ENCODE data around the gene MAPK9.
"Not testable (repeated sequence)": the region's sequence is repeated elsewhere in the genome, so short reads cannot be mapped to it uniquely, and the experiment has no call there.

The MAPK9 gene

DNA sequence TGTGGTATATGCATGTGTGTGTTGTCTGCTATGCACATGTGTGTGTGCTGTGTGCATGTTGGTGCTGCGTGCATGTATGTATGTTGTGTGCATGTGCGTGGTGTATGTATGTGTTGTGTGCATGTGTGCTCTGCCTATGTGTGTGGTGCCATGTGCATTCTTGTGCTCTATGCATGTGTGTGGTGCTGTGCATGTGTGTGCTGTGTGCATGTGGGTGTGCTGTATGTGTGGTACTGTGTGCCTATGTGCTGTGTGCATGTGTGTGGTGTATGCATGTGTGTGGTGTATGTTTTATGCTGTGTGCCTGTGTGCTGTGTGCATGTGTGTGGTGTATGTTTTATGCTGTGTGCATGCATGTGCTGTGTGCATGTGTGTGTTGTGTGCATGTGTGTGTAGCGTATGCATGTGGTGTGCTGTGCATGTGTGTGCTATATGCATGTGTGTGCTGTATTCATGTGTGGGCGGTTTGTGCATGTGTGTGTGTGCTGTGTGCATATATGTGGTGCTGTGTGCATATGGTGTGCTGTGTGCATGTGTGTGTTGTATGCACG, 78.2 kb downstream of the MAPK9 start:
- TF ChIP-seq, protein P1, sequence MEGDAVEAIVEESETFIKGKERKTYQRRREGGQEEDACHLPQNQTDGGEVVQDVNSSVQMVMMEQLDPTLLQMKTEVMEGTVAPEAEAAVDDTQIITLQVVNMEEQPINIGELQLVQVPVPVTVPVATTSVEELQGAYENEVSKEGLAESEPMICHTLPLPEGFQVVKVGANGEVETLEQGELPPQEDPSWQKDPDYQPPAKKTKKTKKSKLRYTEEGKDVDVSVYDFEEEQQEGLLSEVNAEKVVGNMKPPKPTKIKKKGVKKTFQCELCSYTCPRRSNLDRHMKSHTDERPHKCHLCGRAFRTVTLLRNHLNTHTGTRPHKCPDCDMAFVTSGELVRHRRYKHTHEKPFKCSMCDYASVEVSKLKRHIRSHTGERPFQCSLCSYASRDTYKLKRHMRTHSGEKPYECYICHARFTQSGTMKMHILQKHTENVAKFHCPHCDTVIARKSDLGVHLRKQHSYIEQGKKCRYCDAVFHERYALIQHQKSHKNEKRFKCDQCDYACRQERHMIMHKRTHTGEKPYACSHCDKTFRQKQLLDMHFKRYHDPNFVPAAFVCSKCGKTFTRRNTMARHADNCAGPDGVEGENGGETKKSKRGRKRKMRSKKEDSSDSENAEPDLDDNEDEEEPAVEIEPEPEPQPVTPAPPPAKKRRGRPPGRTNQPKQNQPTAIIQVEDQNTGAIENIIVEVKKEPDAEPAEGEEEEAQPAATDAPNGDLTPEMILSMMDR (IDR thresholded peaks at IDR 0.05; ENCODE audit: low read depth, low read length), result no peak
- TF ChIP-seq POLR2A (IDR thresholded peaks at IDR 0.05; ENCODE audit: extremely low read depth, insufficient read length), result no peak
- no peak for TF ChIP-seq MYC (IDR thresholded peaks at IDR 0.05; ENCODE audit: low read depth, low read length)
- no peak for TF ChIP-seq MAX (IDR thresholded peaks at IDR 0.05; ENCODE audit: low read depth, low read length)
- H3K4me3 ChIP-seq (ENCODE audit: low read depth, low read length), result no peak overlapping the region
- no peak for DNase-seq (ENCODE audit: low read depth)

- TF ChIP-seq MYC (IDR thresholded peaks at IDR 0.05; ENCODE audit: low read depth, low read length), result no peak
- TF ChIP-seq, protein P1 (IDR thresholded peaks at IDR 0.05; ENCODE audit: low read depth, low read length), result no peak
- no peak for TF ChIP-seq POLR2A (IDR thresholded peaks at IDR 0.05; ENCODE audit: extremely low read depth, insufficient read length)
- no peak for TF ChIP-seq MAX (IDR thresholded peaks at IDR 0.05; ENCODE audit: low read depth, low read length)
- DNase-seq (ENCODE audit: low read depth), result no peak
- no peak overlapping the region for H3K4me3 ChIP-seq (ENCODE audit: low read depth, low read length)
These were observed 78.7 kb downstream of the MAPK9 start for GRCh38 chr5:180213256-180213600.

GRCh38 chr5:180212363-180213255, 79.3 kb downstream of the MAPK9 start:
- no peak for DNase-seq (ENCODE audit: low read depth)
- TF ChIP-seq POLR2A (IDR thresholded peaks at IDR 0.05; ENCODE audit: extremely low read depth, insufficient read length), result no peak
- TF ChIP-seq, protein P1 (IDR thresholded peaks at IDR 0.05; ENCODE audit: low read depth, low read length), result no peak
- no peak for TF ChIP-seq MAX (IDR thresholded peaks at IDR 0.05; ENCODE audit: low read depth, low read length)
- no peak for TF ChIP-seq MYC (IDR thresholded peaks at IDR 0.05; ENCODE audit: low read depth, low read length)

DNA sequence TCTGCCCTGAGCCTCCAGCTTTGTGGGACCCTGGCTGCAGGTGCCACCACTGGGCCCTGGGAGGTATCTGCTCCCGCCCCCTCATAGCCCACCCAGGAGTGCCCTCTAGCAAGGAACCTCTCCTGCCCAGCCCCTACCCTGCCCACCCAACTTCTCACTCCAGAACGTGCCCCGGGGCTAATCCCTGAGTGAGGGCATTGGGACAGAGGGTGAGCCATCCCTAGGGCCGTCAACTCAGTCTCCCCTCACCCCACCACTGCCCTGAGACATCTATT, 80.2 kb downstream of the MAPK9 start:
- H3K4me3 ChIP-seq (ENCODE audit: low read depth, low read length), result no peak overlapping the region
- TF ChIP-seq MAX (IDR thresholded peaks at IDR 0.05; ENCODE audit: low read depth, low read length) (no peak), POLR2A (IDR thresholded peaks at IDR 0.05; ENCODE audit: extremely low read depth, insufficient read length) (no peak), MYC (IDR thresholded peaks at IDR 0.05; ENCODE audit: low read depth, low read length) (no peak)
- TF ChIP-seq, protein P1 (IDR thresholded peaks at IDR 0.05; ENCODE audit: low read depth, low read length), result no peak
- DNase-seq (ENCODE audit: low read depth), result no peak

More at GRCh38 chr5:180212363-180213255, 79.3 kb downstream of the MAPK9 start:
- H3K4me3 ChIP-seq (ENCODE audit: low read depth, low read length), result no peak overlapping the region

- DNase-seq (ENCODE audit: low read depth), result no peak
- no peak overlapping the region for H3K4me3 ChIP-seq (ENCODE audit: low read depth, low read length)
- TF ChIP-seq POLR2A (IDR thresholded peaks at IDR 0.05; ENCODE audit: extremely low read depth, insufficient read length) (no peak), MAX (IDR thresholded peaks at IDR 0.05; ENCODE audit: low read depth, low read length) (no peak)
- TF ChIP-seq, protein P1 (IDR thresholded peaks at IDR 0.05; ENCODE audit: low read depth, low read length), result no peak
These were observed 80.7 kb downstream of the MAPK9 start for GRCh38 chr5:180210961-180211760.

DNA sequence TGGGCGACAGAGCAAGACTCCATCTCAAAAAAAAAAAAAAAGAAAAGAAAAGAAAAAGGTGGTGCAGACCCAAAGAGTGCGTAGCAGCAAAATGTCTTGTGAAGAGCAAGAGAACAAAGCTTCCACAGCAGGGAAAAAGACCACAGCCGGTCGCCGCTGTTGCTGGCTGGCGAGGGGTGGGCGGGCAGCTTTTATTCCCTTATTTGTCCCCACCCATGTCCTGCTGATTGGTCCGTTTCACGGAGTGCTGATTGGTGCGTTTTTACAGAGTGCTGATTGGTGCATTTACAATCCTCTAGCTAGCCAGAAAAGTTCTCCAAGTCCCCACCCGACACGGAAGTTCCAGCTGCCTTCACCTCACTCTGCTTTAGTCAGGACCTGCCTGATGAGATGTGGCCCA, 81.8 kb downstream of the MAPK9 start:
- not testable (repeated sequence) for H3K4me3 ChIP-seq (ENCODE audit: low read depth, low read length); DNase-seq (ENCODE audit: low read depth)

All from NB4 (cell line).